ENCODE results near the gene C14orf39. TPM values are rescaled to one million over a fixed set of nuclear protein-coding genes. Genes with fewer than 3 reads are reported as not detected.

Gene C14orf39
- total and polyA plus RNA-seq, 2 experiments from 2014 or later: 0.37 TPM; not detected in 1

DNA sequence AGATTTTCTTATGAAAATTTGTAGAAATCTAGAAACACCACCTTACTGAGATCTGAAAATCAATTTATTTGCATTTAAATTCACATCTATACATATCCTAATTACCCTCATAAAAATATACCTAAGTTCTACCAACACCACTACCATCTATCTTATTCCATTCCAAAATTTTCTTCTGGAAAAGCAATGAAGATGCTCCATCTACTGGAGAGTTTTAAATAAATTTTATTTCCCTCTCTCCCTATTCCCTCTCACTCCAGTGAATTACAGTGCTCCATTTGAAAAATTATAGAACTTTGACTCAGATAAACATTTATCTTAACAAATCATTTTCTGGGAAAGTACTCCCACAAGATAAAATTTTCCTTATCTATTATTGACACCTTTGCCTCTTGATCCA lies 2.3 kb upstream of the C14orf39 start:
- Histone ChIP-seq H3K9me2 (replicated peaks; ENCODE audit: insufficient read depth) (no peaks in the 10 kb centered on the region), H4K20me1 (ENCODE audit: insufficient read depth, poor library complexity, severe bottlenecking) (no peaks in the 10 kb centered on the region), H3K4me3 (no peak overlapping the region), H3K36me3 (replicated peaks; ENCODE audit: insufficient read depth, low read depth) (no peaks in the 10 kb centered on the region), H2AFZ (no peak overlapping the region), H3K4me2 (no peak overlapping the region), H3K4me1 (ENCODE audit: insufficient read depth) (no peaks in the 10 kb centered on the region), H3K79me2 (no peaks in the 10 kb centered on the region), H3K27me3 (peaks cover 79% of the 10 kb centered on the region), H3K9me3 (ENCODE audit: low read depth) (no peaks in the 10 kb centered on the region), H3K27ac (no peak overlapping the region)
- DNase-seq (ENCODE audit: low spot score): no peak
- TF ChIP-seq EZH2phosphoT487 (IDR thresholded peaks at IDR 0.05; ENCODE audit: low read depth, severe bottlenecking, unreplicated experiment): no peak
- TF ChIP-seq EZH2 (IDR thresholded peaks at IDR 0.05; ENCODE audit: borderline replicate concordance): no peak
- TF ChIP-seq, protein P1, sequence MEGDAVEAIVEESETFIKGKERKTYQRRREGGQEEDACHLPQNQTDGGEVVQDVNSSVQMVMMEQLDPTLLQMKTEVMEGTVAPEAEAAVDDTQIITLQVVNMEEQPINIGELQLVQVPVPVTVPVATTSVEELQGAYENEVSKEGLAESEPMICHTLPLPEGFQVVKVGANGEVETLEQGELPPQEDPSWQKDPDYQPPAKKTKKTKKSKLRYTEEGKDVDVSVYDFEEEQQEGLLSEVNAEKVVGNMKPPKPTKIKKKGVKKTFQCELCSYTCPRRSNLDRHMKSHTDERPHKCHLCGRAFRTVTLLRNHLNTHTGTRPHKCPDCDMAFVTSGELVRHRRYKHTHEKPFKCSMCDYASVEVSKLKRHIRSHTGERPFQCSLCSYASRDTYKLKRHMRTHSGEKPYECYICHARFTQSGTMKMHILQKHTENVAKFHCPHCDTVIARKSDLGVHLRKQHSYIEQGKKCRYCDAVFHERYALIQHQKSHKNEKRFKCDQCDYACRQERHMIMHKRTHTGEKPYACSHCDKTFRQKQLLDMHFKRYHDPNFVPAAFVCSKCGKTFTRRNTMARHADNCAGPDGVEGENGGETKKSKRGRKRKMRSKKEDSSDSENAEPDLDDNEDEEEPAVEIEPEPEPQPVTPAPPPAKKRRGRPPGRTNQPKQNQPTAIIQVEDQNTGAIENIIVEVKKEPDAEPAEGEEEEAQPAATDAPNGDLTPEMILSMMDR (IDR thresholded peaks at IDR 0.05; ENCODE audit: poor library complexity): peak; percentile 41

DNA sequence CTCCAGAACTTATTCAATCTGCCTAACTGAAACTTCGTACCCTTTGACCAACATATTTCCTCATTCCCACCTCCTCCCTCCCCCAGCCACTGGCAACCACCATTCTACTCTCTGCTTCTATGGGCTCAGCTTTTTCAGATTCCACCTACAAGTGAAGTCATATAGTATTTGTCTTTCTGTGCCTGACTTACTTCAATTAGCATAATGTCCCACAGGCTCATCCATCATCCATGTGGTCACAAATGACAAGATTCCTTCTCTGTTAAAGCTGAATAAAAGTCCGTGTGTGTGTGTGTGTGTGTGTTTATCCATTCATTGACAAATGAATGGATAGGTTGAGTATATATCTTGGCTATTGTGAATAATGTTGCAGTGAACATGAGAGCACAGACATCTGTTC lies 1.3 kb upstream of the C14orf39 start:
- no peaks in the 10 kb centered on the region for H3K9me3 ChIP-seq (ENCODE audit: low read depth)
- WGBS (ENCODE audit: low lambda C conversion rate, missing lambda C conversion rate): 51% methylated on average over 2 of the region's 2 CpGs
- TF ChIP-seq, protein P1 (IDR thresholded peaks at IDR 0.05; ENCODE audit: poor library complexity): no peak
- TF ChIP-seq EZH2 (IDR thresholded peaks at IDR 0.05; ENCODE audit: borderline replicate concordance): no peak
- TF ChIP-seq EZH2phosphoT487 (IDR thresholded peaks at IDR 0.05; ENCODE audit: low read depth, severe bottlenecking, unreplicated experiment): no peak
- H3K36me3 ChIP-seq (replicated peaks; ENCODE audit: insufficient read depth, low read depth): no peaks in the 10 kb centered on the region
- H3K27ac ChIP-seq: no peak overlapping the region
- H3K27me3 ChIP-seq: peaks cover 79% of the 10 kb centered on the region
- no peak overlapping the region for H3K4me2 ChIP-seq
- no peaks in the 10 kb centered on the region for H3K79me2 ChIP-seq
- no peak overlapping the region for H2AFZ ChIP-seq
- no peak overlapping the region for H3K4me3 ChIP-seq
- H3K9me2 ChIP-seq (replicated peaks; ENCODE audit: insufficient read depth): no peaks in the 10 kb centered on the region
- no peaks in the 10 kb centered on the region for H4K20me1 ChIP-seq (ENCODE audit: insufficient read depth, poor library complexity, severe bottlenecking)
- DNase-seq (ENCODE audit: low spot score): no peak
- no peaks in the 10 kb centered on the region for H3K4me1 ChIP-seq (ENCODE audit: insufficient read depth)

DNA sequence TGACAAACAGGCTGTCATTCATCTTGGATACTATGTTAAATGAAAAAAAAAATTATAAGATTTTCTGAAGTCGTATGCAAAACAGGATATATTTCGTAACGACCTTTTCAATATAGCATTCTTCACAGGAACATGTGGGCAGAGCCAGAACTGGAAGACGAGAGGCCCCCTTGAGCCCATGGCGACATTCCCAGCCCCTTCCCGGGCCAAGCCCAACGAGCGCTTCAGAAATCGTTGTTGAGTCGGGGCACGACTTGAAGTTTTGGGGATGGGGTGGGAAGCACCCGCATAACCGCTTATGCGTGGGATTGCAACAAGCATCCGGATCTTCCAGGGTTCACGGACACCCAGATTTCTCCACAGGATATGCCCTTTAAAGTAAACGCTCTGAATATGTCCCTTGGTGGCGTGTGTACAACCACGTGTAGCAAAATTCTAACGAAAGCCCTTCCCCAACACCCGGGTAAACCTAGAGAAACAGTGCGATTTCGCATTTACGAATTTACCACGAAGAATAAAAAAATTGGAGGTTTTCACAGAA lies 736 bp downstream of the C14orf39 start:
- H3K27ac ChIP-seq: no peak overlapping the region
- peak overlapping the region; percentile 75 for H2AFZ ChIP-seq

More for the DNA sequence above, 736 bp downstream of the C14orf39 start:
- Histone ChIP-seq H3K9me2 (replicated peaks; ENCODE audit: insufficient read depth) (no peaks in the 10 kb centered on the region), H3K27me3 (peaks cover 66% of the 10 kb centered on the region), H3K4me1 (ENCODE audit: insufficient read depth) (no peaks in the 10 kb centered on the region), H3K4me3 (peak overlapping the region; percentile 38), H3K9me3 (ENCODE audit: low read depth) (no peaks in the 10 kb centered on the region), H3K36me3 (replicated peaks; ENCODE audit: insufficient read depth, low read depth) (no peaks in the 10 kb centered on the region), H3K4me2 (peak overlapping the region; percentile 91), H4K20me1 (ENCODE audit: insufficient read depth, poor library complexity, severe bottlenecking) (no peaks in the 10 kb centered on the region), H3K79me2 (no peaks in the 10 kb centered on the region)
- TF ChIP-seq EZH2 (IDR thresholded peaks at IDR 0.05; ENCODE audit: borderline replicate concordance) (peak; percentile 20), EZH2phosphoT487 (IDR thresholded peaks at IDR 0.05; ENCODE audit: low read depth, severe bottlenecking, unreplicated experiment) (no peak)
- TF ChIP-seq, protein P1 (IDR thresholded peaks at IDR 0.05; ENCODE audit: poor library complexity): no peak
- WGBS (ENCODE audit: low lambda C conversion rate, missing lambda C conversion rate): 6% methylated on average over 25 of the region's 25 CpGs
- no peak for DNase-seq (ENCODE audit: low spot score)
